ENCODE data around the gene NAV2.

- TF ChIP-seq CTCF (IDR thresholded peaks at IDR 0.05) (no peak), POLR2AphosphoS5 (IDR thresholded peaks at IDR 0.05; ENCODE audit: low read depth, low read length) (no peak), TCF7L2 (IDR thresholded peaks at IDR 0.05; ENCODE audit: low read depth, low read length) (no peak), SIN3A (IDR thresholded peaks at IDR 0.05; ENCODE audit: borderline replicate concordance, insufficient read depth, low read depth, low read length) (no peak)
- TF ChIP-seq, protein P1, sequence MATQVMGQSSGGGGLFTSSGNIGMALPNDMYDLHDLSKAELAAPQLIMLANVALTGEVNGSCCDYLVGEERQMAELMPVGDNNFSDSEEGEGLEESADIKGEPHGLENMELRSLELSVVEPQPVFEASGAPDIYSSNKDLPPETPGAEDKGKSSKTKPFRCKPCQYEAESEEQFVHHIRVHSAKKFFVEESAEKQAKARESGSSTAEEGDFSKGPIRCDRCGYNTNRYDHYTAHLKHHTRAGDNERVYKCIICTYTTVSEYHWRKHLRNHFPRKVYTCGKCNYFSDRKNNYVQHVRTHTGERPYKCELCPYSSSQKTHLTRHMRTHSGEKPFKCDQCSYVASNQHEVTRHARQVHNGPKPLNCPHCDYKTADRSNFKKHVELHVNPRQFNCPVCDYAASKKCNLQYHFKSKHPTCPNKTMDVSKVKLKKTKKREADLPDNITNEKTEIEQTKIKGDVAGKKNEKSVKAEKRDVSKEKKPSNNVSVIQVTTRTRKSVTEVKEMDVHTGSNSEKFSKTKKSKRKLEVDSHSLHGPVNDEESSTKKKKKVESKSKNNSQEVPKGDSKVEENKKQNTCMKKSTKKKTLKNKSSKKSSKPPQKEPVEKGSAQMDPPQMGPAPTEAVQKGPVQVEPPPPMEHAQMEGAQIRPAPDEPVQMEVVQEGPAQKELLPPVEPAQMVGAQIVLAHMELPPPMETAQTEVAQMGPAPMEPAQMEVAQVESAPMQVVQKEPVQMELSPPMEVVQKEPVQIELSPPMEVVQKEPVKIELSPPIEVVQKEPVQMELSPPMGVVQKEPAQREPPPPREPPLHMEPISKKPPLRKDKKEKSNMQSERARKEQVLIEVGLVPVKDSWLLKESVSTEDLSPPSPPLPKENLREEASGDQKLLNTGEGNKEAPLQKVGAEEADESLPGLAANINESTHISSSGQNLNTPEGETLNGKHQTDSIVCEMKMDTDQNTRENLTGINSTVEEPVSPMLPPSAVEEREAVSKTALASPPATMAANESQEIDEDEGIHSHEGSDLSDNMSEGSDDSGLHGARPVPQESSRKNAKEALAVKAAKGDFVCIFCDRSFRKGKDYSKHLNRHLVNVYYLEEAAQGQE (IDR thresholded peaks at IDR 0.05; ENCODE audit: insufficient read depth in 1 of 2, low read depth in 2 of 2, low read length in 1 of 2), result no peak
These were observed 344.6 kb downstream of the NAV2 start for GRCh38 chr11:20056950-20057943.
